Hypothalamus (tissue), 51 donors: ENCODE measurements around the gene DHDH.

Source experiments
- DNase-seq, 51 donors: peaks; one replicate each; lab custom pipeline; 2025; lab: John Stamatoyannopoulos, UW

DHDH gene

GRCh38 chr19:48946463-48947257, 13.2 kb downstream of the DHDH start:
- DNase-seq = no peak

GRCh38 chr19:48947258-48947542, 13.7 kb downstream of the DHDH start:
- DNase-seq = no peak

DNA sequence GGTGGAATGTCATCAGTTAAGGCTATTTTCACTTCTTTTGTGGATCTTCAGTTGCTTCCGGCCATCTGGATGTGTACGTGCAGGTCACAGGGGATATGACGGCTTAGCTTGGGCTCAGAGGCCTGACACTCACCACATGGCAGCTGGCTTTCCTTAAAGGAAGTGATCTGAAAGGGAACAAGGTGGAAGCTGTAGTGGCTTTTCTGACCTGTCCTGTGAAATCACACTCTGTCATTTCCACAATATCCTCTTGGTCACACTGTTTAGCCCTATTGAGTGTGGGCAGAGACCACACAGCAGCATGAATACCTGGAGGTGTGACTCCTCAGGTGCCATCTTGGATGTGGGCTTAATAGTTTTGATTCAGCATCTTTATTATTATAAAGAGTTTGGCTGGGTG, 16.7 kb downstream of the DHDH start:
- no peak for DNase-seq

- DNase-seq = no peak
Observed at GRCh38 chr19:48950830-48951519, 17.5 kb downstream of the DHDH start.

- no peak for DNase-seq
Observed at GRCh38 chr19:48953141-48953540, 19.6 kb downstream of the DHDH start.

DNA sequence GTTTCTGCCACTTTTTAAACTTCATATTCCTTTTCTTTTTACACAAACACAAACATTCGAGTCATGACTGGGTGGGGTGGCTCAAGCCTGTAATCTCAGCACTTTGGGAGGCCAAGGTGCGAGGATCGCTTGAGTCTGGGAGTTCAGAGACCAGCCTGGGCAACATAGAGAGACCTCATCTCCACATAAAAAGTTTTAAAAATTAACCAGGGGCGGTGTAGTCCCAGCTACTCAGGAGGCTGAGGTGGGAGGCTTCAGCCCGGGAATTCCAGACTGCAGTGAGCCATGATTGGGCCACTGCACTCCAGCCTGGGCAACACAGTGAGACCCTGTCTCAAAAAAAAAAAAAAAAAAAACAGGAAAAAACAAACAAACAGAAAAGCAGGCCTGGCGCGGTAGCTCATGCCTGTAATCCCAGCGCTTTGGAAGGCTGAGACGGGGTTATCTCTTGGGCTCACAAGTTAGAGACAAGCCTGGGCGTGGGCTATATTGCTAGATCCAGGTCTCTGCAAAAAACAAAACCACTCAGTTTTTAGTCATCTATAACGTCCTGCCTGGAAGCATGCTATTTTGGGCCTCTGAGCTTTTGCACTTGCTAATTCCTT, 20.6 kb downstream of the DHDH start:
- DNase-seq = no peak

GRCh38 chr19:48954595-48955307, 21.3 kb downstream of the DHDH start, which contains the start of gene BAX:
Gene BAX (plus strand): TSS chr19:48954875. CDS start chr19:48954929, 54 bp downstream.
- DNase-seq = peak; percentile 40 to 98 (median 90)

GRCh38 chr19:48955308-48955958, 21.9 kb downstream of the DHDH start:
- peak in 1 of 51 donors; percentile 0 for DNase-seq

GRCh38 chr19:48958006-48958405, 24.5 kb downstream of the DHDH start:
- DNase-seq = no peak

DNA sequence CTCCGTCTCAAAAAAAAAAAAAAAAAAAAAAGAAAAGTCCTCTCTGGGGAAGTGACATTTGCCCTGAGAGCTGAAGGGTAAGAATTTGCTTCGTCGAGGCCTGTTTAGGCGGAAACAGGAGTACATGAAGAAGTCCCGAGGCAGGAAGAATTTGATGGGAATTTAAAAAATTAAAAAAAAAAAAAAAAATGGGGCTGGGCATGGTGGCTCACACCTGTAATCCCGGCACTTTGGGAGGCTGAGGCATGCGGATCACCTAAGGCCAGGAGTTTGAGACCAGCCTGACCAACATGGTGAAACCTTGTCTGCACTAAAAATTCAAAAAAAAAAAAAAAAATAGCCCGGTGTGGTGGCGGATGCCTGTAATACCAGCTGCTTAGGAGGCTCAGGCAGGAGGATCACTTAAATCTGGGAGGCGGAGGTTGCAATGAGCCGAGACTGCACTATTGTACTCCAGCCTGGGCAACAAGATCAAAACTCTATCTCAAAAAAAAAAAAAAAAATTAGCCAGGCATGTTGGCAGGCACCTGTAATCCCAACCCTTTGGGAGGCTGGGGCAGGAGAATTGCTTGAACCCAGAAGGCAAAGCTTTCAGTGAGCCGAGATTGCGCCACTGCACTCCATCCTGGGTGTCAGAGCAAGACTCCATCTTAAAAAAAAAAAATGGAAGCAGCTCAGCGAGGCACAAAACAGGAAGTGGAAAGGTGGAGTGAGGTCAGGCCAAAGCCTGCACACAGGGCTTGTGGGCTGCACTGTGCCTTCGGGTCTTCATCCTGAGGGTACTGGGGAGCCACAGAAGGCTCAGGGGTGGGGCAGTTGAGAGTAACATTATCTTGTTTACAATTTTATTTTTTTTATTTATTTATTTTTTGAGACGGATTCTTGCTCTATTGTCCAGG, 26.1 kb downstream of the DHDH start:
- DNase-seq = no peak

DNA sequence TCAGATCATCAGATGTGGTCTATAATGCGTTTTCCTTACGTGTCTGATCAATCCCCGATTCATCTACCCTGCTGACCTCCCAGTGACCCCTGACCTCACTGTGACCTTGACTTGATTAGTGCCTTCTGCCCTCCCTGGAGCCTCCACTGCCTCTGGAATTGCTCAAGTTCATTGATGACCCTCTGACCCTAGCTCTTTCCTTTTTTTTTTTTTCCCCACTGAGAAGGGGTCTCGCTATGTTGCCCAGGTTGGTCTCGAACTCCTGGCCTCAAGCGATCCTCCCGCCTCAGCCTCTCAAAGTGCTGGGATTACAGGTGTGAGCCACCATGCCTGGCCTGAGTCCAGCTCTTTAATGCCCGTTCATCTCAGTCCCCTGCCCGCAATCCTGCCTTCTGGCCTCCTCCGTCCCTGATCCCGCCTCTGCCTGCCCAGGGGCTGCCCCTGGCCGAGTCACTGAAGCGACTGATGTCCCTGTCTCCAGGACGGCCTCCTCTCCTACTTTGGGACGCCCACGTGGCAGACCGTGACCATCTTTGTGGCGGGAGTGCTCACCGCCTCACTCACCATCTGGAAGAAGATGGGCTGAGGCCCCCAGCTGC, 27.7 kb downstream of the DHDH start:
- no peak for DNase-seq

DNA sequence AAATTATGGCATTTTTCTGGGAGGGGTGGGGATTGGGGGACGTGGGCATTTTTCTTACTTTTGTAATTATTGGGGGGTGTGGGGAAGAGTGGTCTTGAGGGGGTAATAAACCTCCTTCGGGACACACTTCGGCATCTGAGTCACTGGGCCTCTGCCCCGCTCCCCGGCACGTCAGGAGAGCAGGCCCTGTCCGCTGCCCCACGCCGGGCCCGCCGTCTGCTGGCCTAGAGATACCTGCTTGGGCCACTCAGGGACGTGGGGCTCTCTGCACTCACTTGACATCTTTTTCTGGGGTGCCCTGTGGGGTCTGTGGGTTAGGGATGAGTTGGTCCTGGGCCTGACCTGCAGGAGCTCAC, 28.2 kb downstream of the DHDH start:
- no peak for DNase-seq

DNA sequence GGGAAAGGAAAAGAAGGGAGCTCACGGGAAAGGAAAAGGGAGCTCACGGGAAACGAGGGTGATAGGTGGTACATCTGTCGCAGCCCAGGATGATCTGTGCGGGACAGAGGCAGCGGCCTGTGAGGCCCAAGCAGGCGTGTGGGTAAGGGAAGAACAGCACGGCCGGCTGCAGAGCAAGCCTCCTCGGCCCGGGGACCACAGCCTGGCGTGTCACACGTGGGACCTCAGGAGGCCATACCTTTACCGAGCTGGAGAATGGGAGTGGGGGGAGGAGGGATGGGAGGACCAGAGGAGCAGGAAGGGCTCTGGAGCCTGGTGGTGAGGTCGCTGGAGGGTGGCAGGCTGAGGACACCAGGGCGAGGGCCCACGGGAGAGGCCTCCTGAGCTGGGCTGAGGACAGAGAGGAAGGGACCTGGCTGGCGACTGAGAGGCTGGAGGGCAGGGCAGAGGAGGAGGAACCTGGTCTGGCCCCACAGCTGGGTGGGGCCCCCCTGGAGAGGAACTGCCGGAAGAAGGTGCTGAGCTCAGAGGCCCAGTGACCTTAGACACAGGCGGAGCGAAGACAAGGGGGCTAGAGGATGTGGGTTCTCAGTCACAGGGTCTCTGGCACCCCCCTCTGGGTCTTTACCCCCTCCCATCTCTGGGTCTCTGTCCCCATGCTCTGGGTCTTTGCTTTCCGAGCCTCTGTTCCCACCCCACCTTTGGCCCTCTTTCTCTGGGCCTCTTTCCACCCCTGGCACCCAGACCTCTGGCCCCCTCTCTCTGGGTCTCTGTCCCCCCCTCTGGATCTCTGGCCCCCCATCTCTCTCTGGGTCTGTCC, 28.7 kb downstream of the DHDH start:
- peak in 16 of 51 donors; percentile 1 to 35 (median 12) for DNase-seq

DNA sequence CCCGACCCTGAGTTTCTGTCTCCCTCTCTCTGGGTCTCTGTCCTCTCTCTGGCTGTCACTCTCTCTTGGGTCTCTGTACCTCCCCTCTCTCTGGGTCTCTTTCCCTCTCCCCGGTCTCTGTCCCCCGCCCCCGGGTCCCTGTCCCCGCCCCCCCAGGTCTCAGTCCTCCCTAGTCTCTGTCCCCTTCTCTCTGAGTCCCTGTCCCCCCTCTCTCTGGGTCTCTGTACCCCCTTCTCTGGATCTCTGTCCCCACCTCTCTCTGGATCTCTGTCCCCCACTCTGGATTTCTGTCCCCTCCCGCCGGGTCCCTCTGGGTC, 29.3 kb downstream of the DHDH start:
- no peak for DNase-seq

- DNase-seq = peak in 50 of 51 donors; percentile 2 to 86 (median 60)
Observed at GRCh38 chr19:48963371-48964204, 30.1 kb downstream of the DHDH start.

DNA sequence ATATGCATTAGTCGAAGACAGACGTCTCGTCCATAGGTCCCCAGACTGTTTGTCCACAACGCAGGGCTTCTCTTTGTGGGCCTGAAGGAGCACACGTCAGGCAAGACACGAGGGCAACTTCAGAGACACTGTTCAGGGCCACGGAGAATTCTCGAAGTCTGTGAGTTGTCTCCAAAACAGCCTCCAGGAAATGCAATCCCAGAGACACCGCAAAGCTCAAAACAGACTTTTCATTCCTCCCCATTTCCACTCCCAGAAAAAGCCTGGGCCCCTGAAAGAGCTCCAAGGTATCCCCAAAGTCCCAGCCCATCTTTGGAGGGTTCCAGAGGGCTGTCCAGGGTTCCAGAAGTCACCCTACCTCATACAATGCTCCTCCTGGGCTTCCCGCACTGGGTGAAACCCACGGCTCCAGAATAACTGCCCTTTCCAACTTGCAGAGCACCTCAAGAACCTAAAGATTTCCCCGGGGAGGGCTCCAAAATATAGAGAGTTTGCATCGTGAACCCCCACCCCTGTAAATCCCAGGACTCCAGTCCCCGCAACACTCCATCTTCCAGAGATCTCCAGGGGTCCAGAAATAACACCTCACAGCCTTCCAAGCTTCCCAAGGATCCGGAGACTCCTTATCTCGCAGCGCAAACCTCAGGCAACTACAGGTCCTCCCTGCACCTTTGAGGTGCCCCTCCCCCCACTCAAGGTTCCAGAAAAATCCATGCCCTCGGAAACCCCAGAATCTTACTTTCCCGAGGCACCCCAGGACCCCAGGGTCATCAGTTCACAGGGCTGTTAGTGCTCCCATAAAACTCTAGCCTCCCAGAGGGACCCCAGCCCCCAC, 30.9 kb downstream of the DHDH start:
- DNase-seq = peak in 10 of 51 donors; percentile 21 to 69 (median 38)
